Fibroblast of mammary gland (primary cell): ENCODE data around the gene MMRN2.
A peak's percentile ranks its signal among the peaks of the same experiment; 100 is the strongest.
"Not testable (repeated sequence)": the region's sequence is repeated elsewhere in the genome, so short reads cannot be mapped to it uniquely, and the experiment has no call there.

ENCODE experiments used
- DNase-seq: peaks from one replicate; pipeline ENCODE4 v3.0.0-alpha.2; 2010; ENCODE audit warnings: low read depth
- H3K4me3 ChIP-seq: 2 replicates; pipeline ENCODE4 v1.5.1; 2011; ENCODE audit warnings: low read depth, mild to moderate bottlenecking, low read length, moderate library complexity; ENCODE audit not compliant: control insufficient read depth
- TF ChIP-seq, protein P1 (sequence below): conservative IDR thresholded peaks from 2 replicates; pipeline ENCODE4 v1.5.1; 2011; ENCODE audit warnings: low read depth, low read length, inconsistent platforms; ENCODE audit not compliant: control insufficient read depth, insufficient read depth

The MMRN2 gene

DNA sequence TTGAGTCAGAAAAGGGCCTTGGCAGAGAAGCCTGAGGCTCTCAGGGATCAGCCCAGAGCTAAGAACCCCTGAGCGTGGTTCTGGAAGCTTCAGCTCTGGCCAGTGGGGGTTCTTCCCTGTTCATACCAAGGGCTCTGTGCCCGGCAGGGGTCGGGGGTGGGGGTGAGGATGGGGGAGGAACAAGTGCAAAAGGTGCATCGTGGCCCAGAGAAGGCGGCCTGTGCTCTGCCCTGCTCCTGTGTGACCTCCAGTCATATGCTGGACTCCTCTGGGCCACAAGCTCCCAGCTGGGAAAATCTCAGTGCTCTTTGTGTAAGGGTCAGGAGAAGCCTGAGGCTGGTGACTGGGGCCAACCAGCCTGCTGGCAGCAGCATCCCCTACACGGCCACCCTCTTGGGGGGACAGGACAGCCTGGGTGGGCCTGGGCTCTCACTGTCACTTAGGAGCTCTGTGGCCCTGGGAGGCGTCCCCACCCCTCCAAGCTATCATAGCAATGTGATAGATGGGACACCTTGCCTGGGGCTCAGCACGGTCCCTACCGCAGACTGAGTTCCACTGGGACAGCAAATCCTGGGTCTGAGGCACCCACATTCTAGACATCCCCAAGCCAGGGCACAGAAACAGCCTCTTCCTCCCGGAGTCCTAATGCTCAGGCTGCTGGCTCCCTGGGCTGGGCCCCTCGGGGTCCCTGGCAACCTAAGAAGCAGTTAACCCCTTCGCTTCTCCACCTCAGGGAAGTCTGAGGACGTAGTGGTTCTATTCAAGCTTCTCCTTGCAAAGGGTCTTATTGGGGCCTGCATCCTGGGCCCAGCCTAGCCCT is 2.5 kb downstream of the MMRN2 start:
- DNase-seq = no peak
- TF ChIP-seq, protein P1, sequence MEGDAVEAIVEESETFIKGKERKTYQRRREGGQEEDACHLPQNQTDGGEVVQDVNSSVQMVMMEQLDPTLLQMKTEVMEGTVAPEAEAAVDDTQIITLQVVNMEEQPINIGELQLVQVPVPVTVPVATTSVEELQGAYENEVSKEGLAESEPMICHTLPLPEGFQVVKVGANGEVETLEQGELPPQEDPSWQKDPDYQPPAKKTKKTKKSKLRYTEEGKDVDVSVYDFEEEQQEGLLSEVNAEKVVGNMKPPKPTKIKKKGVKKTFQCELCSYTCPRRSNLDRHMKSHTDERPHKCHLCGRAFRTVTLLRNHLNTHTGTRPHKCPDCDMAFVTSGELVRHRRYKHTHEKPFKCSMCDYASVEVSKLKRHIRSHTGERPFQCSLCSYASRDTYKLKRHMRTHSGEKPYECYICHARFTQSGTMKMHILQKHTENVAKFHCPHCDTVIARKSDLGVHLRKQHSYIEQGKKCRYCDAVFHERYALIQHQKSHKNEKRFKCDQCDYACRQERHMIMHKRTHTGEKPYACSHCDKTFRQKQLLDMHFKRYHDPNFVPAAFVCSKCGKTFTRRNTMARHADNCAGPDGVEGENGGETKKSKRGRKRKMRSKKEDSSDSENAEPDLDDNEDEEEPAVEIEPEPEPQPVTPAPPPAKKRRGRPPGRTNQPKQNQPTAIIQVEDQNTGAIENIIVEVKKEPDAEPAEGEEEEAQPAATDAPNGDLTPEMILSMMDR = no peak
- H3K4me3 ChIP-seq = no peak overlapping the region

DNA sequence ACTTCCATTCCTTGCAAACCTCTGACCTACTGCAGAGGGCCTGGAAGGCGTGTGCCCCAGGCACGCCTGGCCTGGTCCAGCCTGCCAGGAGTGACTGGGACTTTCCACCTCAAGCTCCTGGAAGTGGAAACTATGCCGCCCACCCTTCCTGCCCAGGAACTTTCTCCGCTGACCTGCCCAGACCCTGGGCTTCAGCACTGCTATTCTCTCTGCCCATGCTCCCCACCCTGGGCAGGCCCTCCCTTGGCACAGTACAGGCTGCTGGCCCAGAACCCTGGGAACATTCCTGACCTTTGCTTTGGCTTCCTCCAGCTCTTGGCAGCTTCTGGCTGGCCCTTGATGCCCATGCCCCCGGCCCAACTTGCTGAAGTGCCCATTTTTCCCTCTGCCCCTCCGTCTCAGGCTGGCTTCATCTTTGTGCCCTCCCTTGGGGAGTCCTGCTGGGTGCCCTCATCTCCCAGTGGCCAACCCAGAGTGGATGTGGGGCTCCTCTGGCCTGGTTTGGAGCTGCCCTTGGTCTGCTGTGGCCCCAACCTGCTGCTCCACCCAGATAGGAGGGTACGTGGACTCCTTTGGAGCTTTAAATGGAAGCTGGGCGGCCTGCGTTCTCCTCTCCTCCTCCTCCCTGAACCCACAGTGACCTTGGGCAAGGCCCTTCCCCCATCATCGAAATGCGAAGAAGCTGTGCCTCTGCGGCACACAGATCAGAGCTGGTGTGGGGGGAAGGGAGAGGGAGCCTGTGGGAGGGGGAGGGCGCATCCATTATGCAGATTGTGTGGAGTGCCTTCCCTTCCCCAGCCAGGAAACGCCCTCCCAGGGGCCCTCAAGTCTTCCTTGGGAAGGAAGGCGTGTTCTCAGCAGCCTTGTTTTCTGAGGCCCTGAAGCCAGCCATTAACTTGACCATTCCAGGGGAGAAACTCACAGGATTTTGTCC is 3.4 kb downstream of the MMRN2 start:
- DNase-seq = peak; percentile 58
- TF ChIP-seq, protein P1 = no peak
- H3K4me3 ChIP-seq = no peak overlapping the region

DNA sequence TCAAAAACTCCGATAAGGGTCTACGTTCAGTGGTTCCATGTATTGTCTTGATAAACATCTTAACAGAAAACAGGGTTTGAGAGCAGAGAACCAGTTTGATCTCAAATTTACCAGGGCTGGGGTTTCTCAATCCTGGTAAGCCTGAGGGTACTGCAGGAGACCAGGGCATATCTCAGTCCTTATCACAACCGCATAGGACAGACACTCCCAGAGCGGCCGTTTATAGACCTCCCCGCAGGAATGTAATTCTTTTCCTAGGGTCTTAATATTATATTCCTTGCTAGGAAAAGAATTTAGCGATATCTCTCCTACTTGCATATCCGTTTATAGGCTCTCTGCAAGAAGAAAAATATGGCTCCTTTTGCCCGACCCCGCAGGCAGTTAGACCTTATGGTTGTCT is 4.7 kb downstream of the MMRN2 start:
- not testable (repeated sequence) for H3K4me3 ChIP-seq, DNase-seq

DNA sequence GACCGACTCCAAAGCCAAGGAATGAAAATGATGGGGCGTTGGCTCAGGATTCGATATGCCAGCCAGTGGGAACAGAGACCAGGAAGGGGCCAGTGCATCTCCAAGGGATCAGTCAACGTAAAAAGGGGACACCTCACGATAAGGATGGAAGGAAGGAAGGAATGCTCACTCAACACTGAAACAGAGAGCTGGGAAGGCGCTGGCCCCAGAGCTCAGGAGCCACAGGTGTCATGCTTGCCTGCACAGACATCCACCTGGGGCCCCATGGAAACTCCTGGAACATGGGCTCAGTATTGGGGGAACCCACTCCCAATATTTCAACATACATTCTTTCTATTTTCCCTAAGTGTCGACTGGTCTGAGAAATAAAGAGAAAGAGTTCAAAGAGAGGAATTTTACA is 5.3 kb downstream of the MMRN2 start:
- TF ChIP-seq, protein P1 = no peak
- H3K4me3 ChIP-seq = no peak overlapping the region

DNA sequence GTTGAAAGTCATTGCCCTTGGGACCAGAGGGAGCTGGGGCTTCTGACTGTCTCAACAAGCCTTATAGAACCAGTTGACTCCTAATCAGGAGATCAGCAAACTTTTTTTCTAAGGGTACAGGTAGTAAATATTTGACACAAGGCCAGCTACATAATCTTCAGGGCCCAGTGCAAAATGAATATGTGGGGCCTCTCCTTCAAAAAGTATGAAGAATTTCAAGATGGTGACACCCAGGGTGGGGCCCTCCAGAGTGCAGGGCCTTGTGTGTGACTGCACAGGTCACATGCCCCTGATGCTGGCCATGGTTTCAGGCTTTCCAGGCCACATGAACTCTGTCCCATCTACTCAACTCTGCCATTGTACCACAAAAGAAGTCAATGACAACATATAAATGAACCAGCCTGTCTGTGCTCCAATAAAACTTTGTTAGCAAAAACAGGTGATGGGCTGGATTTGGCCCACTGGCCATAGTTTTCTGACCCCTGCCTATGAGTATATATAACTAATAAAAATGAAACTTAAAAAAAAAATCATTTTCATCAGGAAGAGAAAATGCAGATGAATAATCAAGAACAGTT is 6.1 kb downstream of the MMRN2 start:
- TF ChIP-seq, protein P1 = no peak
- no peak for DNase-seq
- H3K4me3 ChIP-seq = no peak overlapping the region

More for the DNA sequence above, 5.3 kb downstream of the MMRN2 start:
- no peak for DNase-seq

DNA sequence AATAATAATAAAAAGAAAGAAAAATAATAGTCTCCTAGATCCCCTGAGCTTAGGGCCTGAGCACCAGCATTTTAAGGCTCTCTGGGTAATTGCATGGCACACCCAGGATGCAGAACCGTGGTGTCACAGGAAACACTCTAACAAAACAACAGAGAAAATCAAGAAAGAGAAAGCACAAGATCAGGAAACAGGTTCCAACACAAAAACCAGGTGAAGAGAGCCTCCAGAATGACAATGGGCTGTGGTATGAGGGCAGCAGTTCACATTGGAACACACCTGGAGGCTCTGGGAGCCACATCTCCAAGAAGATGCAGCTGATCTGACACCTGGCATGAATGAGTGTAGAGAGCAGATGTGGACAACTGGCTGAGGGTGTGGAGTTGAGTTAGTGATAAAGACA is 7.1 kb downstream of the MMRN2 start:
- TF ChIP-seq, protein P1 = no peak
- no peak for DNase-seq
- no peak overlapping the region for H3K4me3 ChIP-seq

DNA sequence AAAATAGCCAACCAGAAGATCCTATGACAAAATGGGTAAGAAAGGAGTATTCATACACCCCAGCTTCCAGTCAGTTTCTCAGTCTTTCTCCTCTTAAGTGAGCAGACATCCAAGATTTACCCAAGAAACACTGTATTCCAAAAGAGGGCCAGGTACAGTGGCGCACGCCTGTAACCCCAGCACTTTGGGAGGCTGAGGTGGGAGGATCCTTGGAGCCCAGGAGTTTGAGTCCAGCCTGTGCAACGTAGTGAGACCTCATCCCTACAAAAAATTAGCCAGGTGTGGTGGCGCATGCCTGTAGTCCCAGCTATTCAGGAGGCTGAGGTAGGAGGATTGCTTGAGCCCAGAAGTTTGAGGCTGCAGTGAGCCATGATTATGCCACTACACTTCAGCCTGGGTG is 9.6 kb downstream of the MMRN2 start:
- not testable (repeated sequence) for H3K4me3 ChIP-seq, DNase-seq
